Nephron progenitor cell (in vitro differentiated cells): ENCODE measurements around the gene CDH4.

Experiments
- DNase-seq: peaks from one replicate; pipeline ENCODE4 v3.0.0; 2021
- H3K27ac Mint-ChIP-seq: 2 replicates; pipeline ENCODE4 v1.8.0; 2021; ENCODE audit warnings: mild to moderate bottlenecking, moderate library complexity, mixed read lengths
- H3K27me3 Mint-ChIP-seq: 2 replicates; pipeline ENCODE4 v1.8.0; 2021; ENCODE audit warnings: mild to moderate bottlenecking, low read depth, mixed read lengths; ENCODE audit not compliant: poor library complexity
- H3K36me3 Mint-ChIP-seq: 2 replicates; pipeline ENCODE4 v1.8.0; 2021; ENCODE audit warnings: low read depth, mixed read lengths
- H3K4me1 Mint-ChIP-seq: 2 replicates; pipeline ENCODE4 v1.8.0; 2021; ENCODE audit warnings: mixed read lengths
- H3K4me3 Mint-ChIP-seq: 2 replicates; pipeline ENCODE4 v1.8.0; 2021; ENCODE audit warnings: mild to moderate bottlenecking, moderate library complexity, mixed read lengths
- H3K9me3 Mint-ChIP-seq: 2 replicates; pipeline ENCODE4 v1.8.0; 2021; ENCODE audit warnings: mild to moderate bottlenecking, moderate library complexity, mixed read lengths
- TF ChIP-seq, protein P1 (sequence below): fragments of 200-600 bp; sonication (generic); IDR thresholded peaks from 2 replicates; pipeline ENCODE4 v1.5.0; 2021; ENCODE audit warnings: antibody characterized with exemption

Gene CDH4

DNA sequence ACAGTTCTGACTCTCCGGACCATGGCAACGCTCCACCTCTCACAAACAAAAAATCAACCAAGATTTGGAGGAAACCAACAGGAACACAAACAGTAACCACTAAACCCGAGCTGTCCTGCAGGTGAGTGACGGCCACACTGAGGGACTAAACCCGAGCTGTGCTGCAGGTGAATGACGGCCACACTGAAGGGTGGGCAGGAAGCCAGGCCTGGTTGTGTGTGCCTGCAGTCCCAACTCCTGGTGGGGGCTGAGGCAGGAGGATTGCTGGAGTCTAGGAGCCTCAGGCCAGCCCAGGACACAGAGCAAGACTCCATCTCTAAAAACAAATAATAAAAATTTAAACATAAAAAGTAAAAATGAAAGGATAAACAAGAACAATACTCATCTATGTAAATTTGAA lies 733.0 kb downstream of the CDH4 start:
- DNase-seq = no peak
- H3K4me3 Mint-ChIP-seq = no peak overlapping the region
- peaks cover 69% of the 10 kb centered on the region for H3K36me3 Mint-ChIP-seq
- no peak overlapping the region for H3K27ac Mint-ChIP-seq
- TF ChIP-seq, protein P1, sequence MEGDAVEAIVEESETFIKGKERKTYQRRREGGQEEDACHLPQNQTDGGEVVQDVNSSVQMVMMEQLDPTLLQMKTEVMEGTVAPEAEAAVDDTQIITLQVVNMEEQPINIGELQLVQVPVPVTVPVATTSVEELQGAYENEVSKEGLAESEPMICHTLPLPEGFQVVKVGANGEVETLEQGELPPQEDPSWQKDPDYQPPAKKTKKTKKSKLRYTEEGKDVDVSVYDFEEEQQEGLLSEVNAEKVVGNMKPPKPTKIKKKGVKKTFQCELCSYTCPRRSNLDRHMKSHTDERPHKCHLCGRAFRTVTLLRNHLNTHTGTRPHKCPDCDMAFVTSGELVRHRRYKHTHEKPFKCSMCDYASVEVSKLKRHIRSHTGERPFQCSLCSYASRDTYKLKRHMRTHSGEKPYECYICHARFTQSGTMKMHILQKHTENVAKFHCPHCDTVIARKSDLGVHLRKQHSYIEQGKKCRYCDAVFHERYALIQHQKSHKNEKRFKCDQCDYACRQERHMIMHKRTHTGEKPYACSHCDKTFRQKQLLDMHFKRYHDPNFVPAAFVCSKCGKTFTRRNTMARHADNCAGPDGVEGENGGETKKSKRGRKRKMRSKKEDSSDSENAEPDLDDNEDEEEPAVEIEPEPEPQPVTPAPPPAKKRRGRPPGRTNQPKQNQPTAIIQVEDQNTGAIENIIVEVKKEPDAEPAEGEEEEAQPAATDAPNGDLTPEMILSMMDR = no peak
- H3K27me3 Mint-ChIP-seq = peaks cover 4% of the 10 kb centered on the region
- peaks cover 13% of the 10 kb centered on the region for H3K9me3 Mint-ChIP-seq
- peaks cover 14% of the 10 kb centered on the region for H3K4me1 Mint-ChIP-seq

DNA sequence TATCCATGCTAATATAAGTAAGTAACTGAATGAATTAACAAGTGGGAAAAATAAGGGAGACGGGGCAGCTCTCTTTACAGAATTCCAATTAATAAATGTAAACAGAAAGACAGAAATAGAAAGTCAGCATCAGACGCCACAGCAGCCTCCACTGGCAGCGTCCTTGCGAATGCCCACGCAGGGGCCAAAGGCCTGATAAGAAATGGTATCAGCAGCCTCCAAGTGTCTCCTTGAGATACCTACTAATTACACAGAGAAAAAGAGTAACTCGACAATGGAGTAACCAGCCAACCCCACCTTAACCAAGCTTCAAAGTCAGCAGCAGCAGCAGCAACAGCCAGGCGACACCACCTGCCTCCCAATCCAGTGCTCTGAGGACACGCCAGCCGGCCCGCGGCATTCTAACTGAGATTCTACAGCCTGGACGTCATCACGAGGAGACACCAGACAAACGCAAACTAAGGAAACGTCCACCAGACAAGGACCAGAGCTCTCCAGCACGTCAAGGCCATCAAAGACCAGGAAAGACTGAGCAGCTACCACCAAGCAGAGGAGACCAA lies 734.8 kb downstream of the CDH4 start:
- peaks cover 87% of the 10 kb centered on the region for H3K36me3 Mint-ChIP-seq
- no peak overlapping the region for H3K4me3 Mint-ChIP-seq
- peaks cover 30% of the 10 kb centered on the region for H3K9me3 Mint-ChIP-seq
- TF ChIP-seq, protein P1 = no peak
- DNase-seq = no peak
- H3K27ac Mint-ChIP-seq = peak overlapping the region; percentile 86
- peaks cover 4% of the 10 kb centered on the region for H3K4me1 Mint-ChIP-seq
- peaks cover 4% of the 10 kb centered on the region for H3K27me3 Mint-ChIP-seq

DNA sequence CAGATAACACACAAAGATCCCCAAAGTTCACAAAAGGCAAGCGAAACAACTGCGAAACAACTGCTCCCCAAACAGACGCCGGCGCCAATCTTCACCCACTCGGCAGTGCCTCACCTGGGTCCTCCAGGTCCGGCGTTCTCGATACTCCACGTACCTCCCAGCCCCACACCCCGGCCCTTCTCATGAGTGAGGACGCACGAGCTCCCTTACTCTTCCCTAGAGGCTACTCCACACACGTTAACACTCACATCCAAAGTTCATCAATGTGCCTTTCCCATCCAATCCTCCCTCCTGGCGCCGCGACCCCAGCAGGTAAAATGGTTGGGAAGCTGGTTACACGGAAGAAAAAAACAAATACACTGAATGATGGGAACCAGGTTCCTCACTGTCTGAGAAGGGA lies 736.6 kb downstream of the CDH4 start:
- TF ChIP-seq, protein P1 = no peak
- Mint-ChIP-seq H3K4me1 (peaks cover 3% of the 10 kb centered on the region), H3K9me3 (peaks cover 47% of the 10 kb centered on the region), H3K27ac (peak overlapping the region; percentile 61), H3K4me3 (no peak overlapping the region), H3K27me3 (peaks cover 4% of the 10 kb centered on the region), H3K36me3 (peaks cover 96% of the 10 kb centered on the region)
- no peak for DNase-seq

DNA sequence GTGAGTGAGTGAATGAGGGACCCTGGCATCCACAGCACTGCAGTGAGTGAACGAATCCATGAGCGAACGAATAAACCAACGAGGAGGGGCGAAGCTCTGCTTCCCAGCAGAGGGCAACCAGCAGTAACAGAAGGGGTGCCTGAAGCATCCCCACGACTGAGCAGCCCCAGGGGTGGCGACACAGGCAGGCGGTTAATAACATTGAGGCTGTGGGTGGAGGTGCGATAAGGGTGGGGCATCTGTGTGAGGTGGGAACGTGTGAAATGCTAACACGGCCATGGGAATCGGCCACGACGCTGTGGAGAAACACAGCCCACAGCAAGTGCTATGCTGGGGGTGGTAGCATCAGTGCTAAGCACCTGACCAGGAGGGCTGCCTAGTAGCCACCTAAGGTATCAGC lies 737.7 kb downstream of the CDH4 start:
- peaks cover 4% of the 10 kb centered on the region for H3K27me3 Mint-ChIP-seq
- peaks cover 96% of the 10 kb centered on the region for H3K36me3 Mint-ChIP-seq
- TF ChIP-seq, protein P1 = no peak
- no peak for DNase-seq
- H3K27ac Mint-ChIP-seq = no peak overlapping the region
- H3K4me3 Mint-ChIP-seq = no peak overlapping the region
- H3K4me1 Mint-ChIP-seq = no peaks in the 10 kb centered on the region
- H3K9me3 Mint-ChIP-seq = peaks cover 55% of the 10 kb centered on the region
